K562 (cell line): ENCODE data around the gene WDR5B.
"Not testable (repeated sequence)": the region's sequence is repeated elsewhere in the genome, so short reads cannot be mapped to it uniquely, and the experiment has no call there.

ENCODE experiments used
- EZH2 ChIP-seq: IDR thresholded peaks from 2 replicates; pipeline ENCODE4 v1.6.1; 2012; ENCODE audit warnings: low read depth, mild to moderate bottlenecking, inconsistent platforms, low read length, borderline replicate concordance
- FOXA1 ChIP-seq: fragments of 450-650 bp; IDR thresholded peaks from 2 replicates; pipeline ENCODE4 v1.6.1; 2016; ENCODE audit warnings: mild to moderate bottlenecking, borderline replicate concordance
- FOXO4 ChIP-seq: fragments of 450-650 bp; formaldehyde crosslinking; IDR thresholded peaks from 2 replicates; pipeline ENCODE4 v1.4.0; 2020; ENCODE audit warnings: mild to moderate bottlenecking, moderate library complexity
- JUND ChIP-seq, 2 experiments: IDR thresholded peaks; 2 replicates in 1 of 2; 3 replicates in 1 of 2; pipeline ENCODE4 v1.6.1; 2011; ENCODE audit warnings: borderline replicate concordance in 2 of 2, low read depth in 2 of 2, low read length in 2 of 2, improper control_type of control experiment in 1 of 2, missing biosample characterization in 1 of 2, missing genetic modification characterization in 1 of 2, missing genetic modification reagents in 1 of 2
- KAT7 ChIP-seq: sonication (generic); formaldehyde crosslinking; IDR thresholded peaks from 2 replicates; pipeline ENCODE4 v1.8.0; 2022; ENCODE audit warnings: missing genetic modification reagents, mild to moderate bottlenecking, borderline replicate concordance
- KAT8 ChIP-seq: fragments of 450-650 bp; IDR thresholded peaks from 2 replicates; pipeline ENCODE4 v1.6.1; 2016; ENCODE audit warnings: low read depth, mild to moderate bottlenecking
- POLR2AphosphoS5 ChIP-seq: IDR thresholded peaks from 2 replicates; pipeline ENCODE4 v1.6.1; 2011; ENCODE audit warnings: mild to moderate bottlenecking, low read depth, low read length, moderate library complexity; ENCODE audit not compliant: control insufficient read depth, insufficient read depth
- SIN3A ChIP-seq, 2 experiments: fragments of 150-350 bp in 1 of 2; IDR thresholded peaks; 2 replicates each; pipeline ENCODE4 v1.6.1; 2011 to 2016; ENCODE audit warnings: borderline replicate concordance in 2 of 2, low read depth in 2 of 2, low read length in 2 of 2, mild to moderate bottlenecking in 2 of 2, moderate library complexity in 2 of 2; ENCODE audit not compliant: control insufficient read depth in 1 of 2
- TAF1 ChIP-seq: IDR thresholded peaks from 2 replicates; pipeline ENCODE4 v1.6.1; 2011; ENCODE audit warnings: mild to moderate bottlenecking, low read length, moderate library complexity; ENCODE audit not compliant: insufficient read depth, control insufficient read depth, severe bottlenecking; ENCODE audit errors: extremely low read depth
- TF ChIP-seq, protein P1 (sequence below), 2 experiments: fragments of 450-650 bp in 1 of 2; sonication (generic) in 1 of 2; formaldehyde crosslinking in 1 of 2; IDR thresholded peaks in 1 of 2; conservative IDR thresholded peaks in 1 of 2; 2 replicates each; pipeline versions ENCODE4 v1.6.1 to v1.8.1; 2016 to 2023; ENCODE audit warnings: mild to moderate bottlenecking in 2 of 2, moderate library complexity in 2 of 2, inconsistent platforms in 1 of 2, missing genetic modification reagents in 1 of 2
- TF ChIP-seq, protein P2 (sequence below), 2 experiments: IDR thresholded peaks; 2 replicates each; pipeline ENCODE4 v1.6.1; 2011; ENCODE audit warnings: borderline replicate concordance in 1 of 2, control low read depth in 1 of 2, low read depth in 1 of 2, low read length in 1 of 2, mild to moderate bottlenecking in 1 of 2, mixed read lengths in 1 of 2, moderate library complexity in 1 of 2; ENCODE audit not compliant: insufficient read depth in 1 of 2, insufficient read length in 1 of 2, poor library complexity in 1 of 2, severe bottlenecking in 1 of 2; ENCODE audit errors: extremely low read depth in 1 of 2

- not testable (repeated sequence) for TF ChIP-seq KAT7 (CRISPR knock-in tag); FOXO4; TAF1; SIN3A (IDR thresholded peaks at IDR 0.05; ENCODE audit: borderline replicate concordance in 2 of 2, control insufficient read depth in 1 of 2, low read depth in 2 of 2, low read length in 2 of 2); KAT8; POLR2AphosphoS5; JUND (IDR thresholded peaks at IDR 0.05; ENCODE audit: borderline replicate concordance, low read depth, low read length); JUND (tag; IDR thresholded peaks at IDR 0.05; ENCODE audit: borderline replicate concordance, low read depth, low read length); EZH2; FOXA1
- TF ChIP-seq, protein P1, sequence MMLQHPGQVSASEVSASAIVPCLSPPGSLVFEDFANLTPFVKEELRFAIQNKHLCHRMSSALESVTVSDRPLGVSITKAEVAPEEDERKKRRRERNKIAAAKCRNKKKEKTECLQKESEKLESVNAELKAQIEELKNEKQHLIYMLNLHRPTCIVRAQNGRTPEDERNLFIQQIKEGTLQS (IDR thresholded peaks at IDR 0.05) = not testable (repeated sequence)
- TF ChIP-seq, protein P1 (CRISPR knock-in tag; conservative IDR thresholded peaks at IDR 0.05) = not testable (repeated sequence)
- TF ChIP-seq, protein P2, sequence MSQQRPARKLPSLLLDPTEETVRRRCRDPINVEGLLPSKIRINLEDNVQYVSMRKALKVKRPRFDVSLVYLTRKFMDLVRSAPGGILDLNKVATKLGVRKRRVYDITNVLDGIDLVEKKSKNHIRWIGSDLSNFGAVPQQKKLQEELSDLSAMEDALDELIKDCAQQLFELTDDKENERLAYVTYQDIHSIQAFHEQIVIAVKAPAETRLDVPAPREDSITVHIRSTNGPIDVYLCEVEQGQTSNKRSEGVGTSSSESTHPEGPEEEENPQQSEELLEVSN (IDR thresholded peaks at IDR 0.05; ENCODE audit: borderline replicate concordance in 1 of 2, extremely low read depth in 1 of 2, insufficient read depth in 1 of 2, insufficient read length in 1 of 2, low read depth in 1 of 2, low read length in 1 of 2, poor library complexity in 1 of 2, severe bottlenecking in 1 of 2) = not testable (repeated sequence)
Observed at GRCh38 chr3:122448218-122448617, 32.4 kb upstream of the WDR5B start.
